K562 (cell line): ENCODE results near the gene HOXB7. TPM values are rescaled to one million over a fixed set of nuclear protein-coding genes. Genes with fewer than 3 reads are reported as not detected.

Experiments used
- CHCHD3 ChIP-seq: fragments of 250-450 bp; sonication (Bioruptor Pico); IDR thresholded peaks from 2 replicates; pipeline ENCODE4 v2.1.2; 2022; ENCODE audit warnings: mild to moderate bottlenecking
- FOSL1 ChIP-seq: fragments of 200-800 bp; sonication (Bioruptor generic); conservative IDR thresholded peaks from 2 replicates; pipeline ENCODE4 v1.6.1; 2016; ENCODE audit warnings: missing genetic modification characterization, missing compliant biosample characterization
- KLF1 ChIP-seq: fragments of 450-650 bp; IDR thresholded peaks from 2 replicates; pipeline ENCODE4 v1.6.1; 2016; ENCODE audit warnings: missing genetic modification characterization, missing compliant biosample characterization
- NFE2 ChIP-seq: IDR thresholded peaks from 2 replicates; pipeline ENCODE4 v1.6.1; 2014; ENCODE audit warnings: antibody characterized with exemption, low read depth
- PCBP1 ChIP-seq: fragments of 200-400 bp; formaldehyde crosslinking; IDR thresholded peaks from 2 replicates; pipeline ENCODE4 v1.6.1; 2018; ENCODE audit warnings: mild to moderate bottlenecking, low read depth, low read length; ENCODE audit not compliant: poor library complexity, severe bottlenecking
- POLR2G ChIP-seq: fragments of 200-400 bp; formaldehyde crosslinking; IDR thresholded peaks from 2 replicates; pipeline ENCODE4 v1.6.1; 2017; ENCODE audit warnings: low read depth, mild to moderate bottlenecking, antibody characterized with exemption, low read length, moderate library complexity
- TCFL5 ChIP-seq: fragments of 250-450 bp; sonication (Bioruptor Pico); conservative IDR thresholded peaks from 2 replicates; pipeline ENCODE4 v1.6.1; 2021; ENCODE audit warnings: mild to moderate bottlenecking, moderate library complexity, matching md5 sums
- TSC22D4 ChIP-seq: fragments of 450-650 bp; IDR thresholded peaks from 2 replicates; pipeline ENCODE4 v1.6.1; 2016; ENCODE audit warnings: missing genetic modification characterization, missing biosample characterization, control low read depth
- ZBTB1 ChIP-seq: sonication (generic); formaldehyde crosslinking; IDR thresholded peaks from 2 replicates; pipeline ENCODE4 v1.8.1; 2023; ENCODE audit warnings: missing genetic modification reagents, low read depth, mild to moderate bottlenecking, borderline replicate concordance
- ZBTB8A ChIP-seq: fragments of 450-650 bp; IDR thresholded peaks from 2 replicates; pipeline ENCODE4 v1.6.1; 2018; ENCODE audit warnings: mild to moderate bottlenecking, moderate library complexity; ENCODE audit not compliant: partially characterized antibody
- ZNF165 ChIP-seq: fragments of 250-450 bp; sonication (Bioruptor Pico); IDR thresholded peaks from 2 replicates; pipeline ENCODE4 v1.4.0; 2020; ENCODE audit warnings: borderline replicate concordance
- ZNF174 ChIP-seq: fragments of 250-450 bp; sonication (Bioruptor Pico); IDR thresholded peaks from 2 replicates; pipeline ENCODE4 v1.4.0; 2020; ENCODE audit warnings: mild to moderate bottlenecking
- ZNF589 ChIP-seq: fragments of 200-800 bp; sonication (Bioruptor generic); IDR thresholded peaks from 2 replicates; pipeline ENCODE4 v1.6.1; 2016; ENCODE audit warnings: low read depth, missing genetic modification characterization, missing compliant biosample characterization
- ZNF699 ChIP-seq: fragments of 250-450 bp; sonication (Bioruptor Pico); IDR thresholded peaks from 2 replicates; pipeline ENCODE4 v1.8.0; 2021; ENCODE audit warnings: mild to moderate bottlenecking, moderate library complexity; ENCODE audit not compliant: insufficient replicate concordance
- ZNF79 ChIP-seq: fragments of 250-450 bp; sonication (Bioruptor Pico); IDR thresholded peaks from 2 replicates; pipeline ENCODE4 v1.4.0; 2020; ENCODE audit warnings: low read depth, mild to moderate bottlenecking, moderate library complexity
- polyA plus RNA-seq, 8 experiments: library from polyadenylated mRNA; depleted of rRNA in 4 of 8; stranded (reverse) in 5 of 8; unstranded in 3 of 8; fragments of >200 nt; fragmentation: Nextera tagmentation in 2 of 8; fragmentation: Illumina TruSeq in 1 of 8; extraction: Ambion mirVana in 2 of 8; extraction: Trizol in 1 of 8; gene quantifications; 2 replicates each; pipeline versions ENCODE4 v1.2.1 to v1.2.3, GENCODE V29; 2011 to 2014; ENCODE audit warnings: inconsistent platforms in 1 of 8, missing spikeins in 1 of 8
- total RNA-seq, 7 experiments: library from RNA; depleted of rRNA in 6 of 7; stranded (reverse); fragments of >200 nt in 6 of 7; fragmentation: Illumina TruSeq in 2 of 7; extraction: Trizol in 2 of 7; gene quantifications; 2 replicates each; pipeline versions ENCODE4 v1.2.1 to v1.2.3, GENCODE V29; 2011 to 2021; ENCODE audit warnings: low replicate concordance in 1 of 7
- TF ChIP-seq, protein P1 (sequence below): fragments of 250-450 bp; sonication (Bioruptor Pico); IDR thresholded peaks from 2 replicates; pipeline ENCODE4 v1.4.0; 2020
- TF ChIP-seq, protein P2 (sequence below): IDR thresholded peaks from 3 replicates; pipeline ENCODE4 v1.6.1; 2011; ENCODE audit warnings: borderline replicate concordance, mild to moderate bottlenecking; ENCODE audit not compliant: insufficient read length, insufficient read depth
- TF ChIP-seq, protein P3 (sequence below): sonication (generic); formaldehyde crosslinking; IDR thresholded peaks from 2 replicates; pipeline ENCODE4 v1.8.1; 2023; ENCODE audit warnings: mild to moderate bottlenecking, missing genetic modification reagents
- TF ChIP-seq, protein P4 (sequence below): sonication (generic); IDR thresholded peaks from 2 replicates; pipeline ENCODE4 v1.6.1; 2016

HOXB7 gene
- total and polyA plus RNA-seq, 9 of the 15 experiments (the other 6 are each of a cell fraction or from before 2014, with no cell fraction given): 5.5 to 16.7 (median 8.3) TPM

DNA sequence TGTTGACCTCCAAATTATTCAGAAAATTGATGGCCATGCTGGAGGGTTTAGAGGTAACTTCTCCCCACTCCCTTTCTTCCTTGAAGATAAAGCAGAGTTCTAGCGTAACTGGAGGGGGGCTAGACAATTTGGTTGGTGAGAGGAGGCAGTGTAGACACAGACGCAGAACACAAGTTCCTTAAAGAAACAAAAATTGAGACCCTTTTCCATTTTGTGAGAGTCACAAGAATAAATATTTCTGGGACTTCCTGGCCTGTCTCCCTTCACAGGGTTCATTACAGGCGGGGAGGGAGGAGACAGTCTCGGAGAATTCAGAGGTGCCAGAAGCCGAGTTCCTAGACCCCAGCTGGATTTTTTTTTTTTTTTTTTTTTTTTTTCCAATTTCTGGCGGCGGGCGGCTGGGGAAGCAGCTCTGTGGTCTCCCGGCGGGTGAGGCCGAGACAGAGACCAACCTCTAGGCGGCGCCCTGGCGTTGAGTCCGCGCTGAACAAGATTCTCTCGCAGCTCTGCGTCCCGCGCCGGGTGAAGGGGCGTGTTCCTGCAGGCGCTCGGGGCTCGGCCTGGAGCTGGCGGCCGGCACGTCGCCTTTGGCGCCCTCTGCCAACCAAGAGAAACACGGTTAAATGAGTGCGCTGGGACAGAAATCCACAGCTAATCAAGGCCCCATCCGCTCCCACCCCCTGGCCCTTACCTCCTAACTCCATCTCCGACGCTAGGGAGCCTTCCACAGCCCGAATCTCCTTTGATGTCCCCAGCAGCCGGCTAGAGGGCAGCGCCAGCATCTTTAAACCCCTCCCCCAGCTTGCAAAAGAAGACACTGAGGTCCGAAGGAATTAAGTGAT, 25.6 kb upstream of the HOXB7 start (continued):
- TF ChIP-seq, protein P1, sequence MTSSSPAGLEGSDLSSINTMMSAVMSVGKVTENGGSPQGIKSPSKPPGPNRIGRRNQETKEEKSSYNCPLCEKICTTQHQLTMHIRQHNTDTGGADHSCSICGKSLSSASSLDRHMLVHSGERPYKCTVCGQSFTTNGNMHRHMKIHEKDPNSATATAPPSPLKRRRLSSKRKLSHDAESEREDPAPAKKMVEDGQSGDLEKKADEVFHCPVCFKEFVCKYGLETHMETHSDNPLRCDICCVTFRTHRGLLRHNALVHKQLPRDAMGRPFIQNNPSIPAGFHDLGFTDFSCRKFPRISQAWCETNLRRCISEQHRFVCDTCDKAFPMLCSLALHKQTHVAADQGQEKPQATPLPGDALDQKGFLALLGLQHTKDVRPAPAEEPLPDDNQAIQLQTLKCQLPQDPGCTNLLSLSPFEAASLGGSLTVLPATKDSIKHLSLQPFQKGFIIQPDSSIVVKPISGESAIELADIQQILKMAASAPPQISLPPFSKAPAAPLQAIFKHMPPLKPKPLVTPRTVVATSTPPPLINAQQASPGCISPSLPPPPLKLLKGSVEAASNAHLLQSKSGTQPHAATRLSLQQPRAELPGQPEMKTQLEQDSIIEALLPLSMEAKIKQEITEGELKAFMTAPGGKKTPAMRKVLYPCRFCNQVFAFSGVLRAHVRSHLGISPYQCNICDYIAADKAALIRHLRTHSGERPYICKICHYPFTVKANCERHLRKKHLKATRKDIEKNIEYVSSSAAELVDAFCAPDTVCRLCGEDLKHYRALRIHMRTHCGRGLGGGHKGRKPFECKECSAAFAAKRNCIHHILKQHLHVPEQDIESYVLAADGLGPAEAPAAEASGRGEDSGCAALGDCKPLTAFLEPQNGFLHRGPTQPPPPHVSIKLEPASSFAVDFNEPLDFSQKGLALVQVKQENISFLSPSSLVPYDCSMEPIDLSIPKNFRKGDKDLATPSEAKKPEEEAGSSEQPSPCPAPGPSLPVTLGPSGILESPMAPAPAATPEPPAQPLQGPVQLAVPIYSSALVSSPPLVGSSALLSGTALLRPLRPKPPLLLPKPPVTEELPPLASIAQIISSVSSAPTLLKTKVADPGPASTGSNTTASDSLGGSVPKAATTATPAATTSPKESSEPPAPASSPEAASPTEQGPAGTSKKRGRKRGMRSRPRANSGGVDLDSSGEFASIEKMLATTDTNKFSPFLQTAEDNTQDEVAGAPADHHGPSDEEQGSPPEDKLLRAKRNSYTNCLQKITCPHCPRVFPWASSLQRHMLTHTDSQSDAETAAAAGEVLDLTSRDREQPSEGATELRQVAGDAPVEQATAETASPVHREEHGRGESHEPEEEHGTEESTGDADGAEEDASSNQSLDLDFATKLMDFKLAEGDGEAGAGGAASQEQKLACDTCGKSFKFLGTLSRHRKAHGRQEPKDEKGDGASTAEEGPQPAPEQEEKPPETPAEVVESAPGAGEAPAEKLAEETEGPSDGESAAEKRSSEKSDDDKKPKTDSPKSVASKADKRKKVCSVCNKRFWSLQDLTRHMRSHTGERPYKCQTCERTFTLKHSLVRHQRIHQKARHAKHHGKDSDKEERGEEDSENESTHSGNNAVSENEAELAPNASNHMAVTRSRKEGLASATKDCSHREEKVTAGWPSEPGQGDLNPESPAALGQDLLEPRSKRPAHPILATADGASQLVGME: no peak
- TF ChIP-seq KLF1 (tag): no peak
- no peak for TF ChIP-seq ZNF79 (CRISPR knock-in tag)
- TF ChIP-seq FOSL1 (tag): 0 out of 2 replicates have a peak, but pooled peaks have one; percentile 25
- no peak for TF ChIP-seq ZNF174 (CRISPR knock-in tag)
- peak; percentile 73 for TF ChIP-seq POLR2G
- TF ChIP-seq CHCHD3: no peak
- no peak for TF ChIP-seq ZNF589 (CRISPR knock-in tag)
- no peak for TF ChIP-seq ZBTB1 (CRISPR knock-in tag)
- TF ChIP-seq NFE2: no peak
- TF ChIP-seq, protein P2, sequence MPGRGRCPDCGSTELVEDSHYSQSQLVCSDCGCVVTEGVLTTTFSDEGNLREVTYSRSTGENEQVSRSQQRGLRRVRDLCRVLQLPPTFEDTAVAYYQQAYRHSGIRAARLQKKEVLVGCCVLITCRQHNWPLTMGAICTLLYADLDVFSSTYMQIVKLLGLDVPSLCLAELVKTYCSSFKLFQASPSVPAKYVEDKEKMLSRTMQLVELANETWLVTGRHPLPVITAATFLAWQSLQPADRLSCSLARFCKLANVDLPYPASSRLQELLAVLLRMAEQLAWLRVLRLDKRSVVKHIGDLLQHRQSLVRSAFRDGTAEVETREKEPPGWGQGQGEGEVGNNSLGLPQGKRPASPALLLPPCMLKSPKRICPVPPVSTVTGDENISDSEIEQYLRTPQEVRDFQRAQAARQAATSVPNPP: no peak
- no peak for TF ChIP-seq TSC22D4 (tag)
- TF ChIP-seq PCBP1: no peak
- TF ChIP-seq, protein P3, sequence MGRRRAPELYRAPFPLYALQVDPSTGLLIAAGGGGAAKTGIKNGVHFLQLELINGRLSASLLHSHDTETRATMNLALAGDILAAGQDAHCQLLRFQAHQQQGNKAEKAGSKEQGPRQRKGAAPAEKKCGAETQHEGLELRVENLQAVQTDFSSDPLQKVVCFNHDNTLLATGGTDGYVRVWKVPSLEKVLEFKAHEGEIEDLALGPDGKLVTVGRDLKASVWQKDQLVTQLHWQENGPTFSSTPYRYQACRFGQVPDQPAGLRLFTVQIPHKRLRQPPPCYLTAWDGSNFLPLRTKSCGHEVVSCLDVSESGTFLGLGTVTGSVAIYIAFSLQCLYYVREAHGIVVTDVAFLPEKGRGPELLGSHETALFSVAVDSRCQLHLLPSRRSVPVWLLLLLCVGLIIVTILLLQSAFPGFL (CRISPR knock-in tag): no peak
- no peak for TF ChIP-seq ZNF699 (CRISPR knock-in tag)
- no peak for TF ChIP-seq TCFL5 (CRISPR knock-in tag)
- no peak for TF ChIP-seq ZBTB8A
- TF ChIP-seq ZNF165: no peak
- TF ChIP-seq, protein P4, sequence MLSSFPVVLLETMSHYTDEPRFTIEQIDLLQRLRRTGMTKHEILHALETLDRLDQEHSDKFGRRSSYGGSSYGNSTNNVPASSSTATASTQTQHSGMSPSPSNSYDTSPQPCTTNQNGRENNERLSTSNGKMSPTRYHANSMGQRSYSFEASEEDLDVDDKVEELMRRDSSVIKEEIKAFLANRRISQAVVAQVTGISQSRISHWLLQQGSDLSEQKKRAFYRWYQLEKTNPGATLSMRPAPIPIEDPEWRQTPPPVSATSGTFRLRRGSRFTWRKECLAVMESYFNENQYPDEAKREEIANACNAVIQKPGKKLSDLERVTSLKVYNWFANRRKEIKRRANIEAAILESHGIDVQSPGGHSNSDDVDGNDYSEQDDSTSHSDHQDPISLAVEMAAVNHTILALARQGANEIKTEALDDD: no peak
